Stimulated activated CD4-positive, alpha-beta T cell treated with anti-CD3 and anti-CD28 coated beads, TNF-alpha, amount 100 ng/mL, for 4 hours (primary cell): ENCODE data around the gene ANO1.

Experiments used
- DNase-seq, 3 experiments: peaks; one replicate each; pipeline ENCODE4 v3.0.0-alpha.2; 2020; ENCODE audit warnings: low read depth in 3 of 3

Gene ANO1

DNA sequence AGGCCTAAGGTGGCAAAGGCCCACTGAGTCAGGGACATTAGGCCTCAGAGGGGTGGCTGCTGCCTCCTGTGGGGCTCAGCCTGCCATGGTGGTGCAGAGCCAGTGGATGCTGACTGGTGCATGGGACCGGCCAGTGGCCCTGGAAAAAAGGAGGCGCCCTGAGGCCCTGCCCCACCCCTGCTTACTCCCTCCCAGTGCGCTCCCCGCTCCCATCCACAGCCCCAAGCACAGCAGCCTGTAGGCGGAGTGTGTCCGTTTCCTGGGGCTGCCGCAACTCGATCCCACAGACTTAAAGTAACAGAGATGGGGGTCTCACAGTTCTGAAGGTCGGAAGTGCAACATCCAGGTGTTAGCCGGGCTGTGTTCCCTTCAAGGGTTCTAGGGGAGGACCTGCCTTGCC, 86.6 kb downstream of the ANO1 start:
- DNase-seq: no peak

DNA sequence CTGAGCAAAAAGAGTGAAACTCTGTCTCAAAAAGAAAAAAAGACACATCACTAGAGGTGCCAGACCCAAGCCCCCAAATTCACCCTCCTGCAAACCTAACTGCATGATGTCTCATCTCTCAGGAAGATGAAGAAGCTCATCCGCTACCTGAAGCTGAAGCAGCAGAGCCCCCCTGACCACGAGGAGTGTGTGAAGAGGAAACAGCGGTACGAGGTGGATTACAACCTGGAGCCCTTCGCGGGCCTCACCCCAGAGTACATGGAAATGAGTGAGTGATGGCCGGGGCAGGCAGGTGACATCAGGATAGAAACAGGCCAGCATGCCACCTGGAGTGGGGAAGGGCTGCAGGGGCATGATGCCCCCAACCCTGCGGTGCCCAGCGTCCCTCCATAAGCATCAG, 89.0 kb downstream of the ANO1 start:
- no peak for DNase-seq

DNA sequence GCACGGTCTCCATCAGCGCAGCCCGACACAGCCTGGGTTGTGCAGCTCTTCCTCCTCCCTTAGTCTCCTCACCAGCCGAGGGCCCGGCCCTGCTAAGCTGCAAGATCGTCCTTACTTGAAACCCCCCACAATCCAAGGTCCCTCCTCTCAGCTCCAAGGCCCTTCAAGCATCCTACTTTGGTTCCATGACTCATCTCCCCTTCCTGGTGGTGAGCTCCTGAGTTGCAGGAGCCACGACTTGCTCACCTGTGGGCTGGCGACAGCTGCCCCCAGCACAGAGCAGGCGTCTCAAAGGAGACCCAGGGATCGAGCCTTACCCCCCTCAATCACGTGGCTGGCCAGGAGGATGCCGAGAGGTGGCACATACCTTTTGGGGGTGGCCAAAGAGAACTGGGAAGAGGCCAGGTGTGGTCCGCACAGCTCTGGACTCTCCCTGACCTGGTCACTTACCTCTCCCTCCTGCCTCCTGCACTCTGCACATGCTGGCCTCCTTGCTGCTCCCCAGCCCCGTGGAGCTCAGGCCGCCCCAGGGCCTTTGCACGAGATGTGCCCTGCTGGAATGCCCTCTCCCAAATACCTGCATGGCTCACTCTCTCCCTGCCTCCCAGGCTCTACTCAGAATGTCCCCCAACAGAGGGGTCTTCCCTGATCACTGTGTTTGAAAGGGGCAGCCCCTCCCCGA, 89.7 kb downstream of the ANO1 start:
- DNase-seq: no peak

DNA sequence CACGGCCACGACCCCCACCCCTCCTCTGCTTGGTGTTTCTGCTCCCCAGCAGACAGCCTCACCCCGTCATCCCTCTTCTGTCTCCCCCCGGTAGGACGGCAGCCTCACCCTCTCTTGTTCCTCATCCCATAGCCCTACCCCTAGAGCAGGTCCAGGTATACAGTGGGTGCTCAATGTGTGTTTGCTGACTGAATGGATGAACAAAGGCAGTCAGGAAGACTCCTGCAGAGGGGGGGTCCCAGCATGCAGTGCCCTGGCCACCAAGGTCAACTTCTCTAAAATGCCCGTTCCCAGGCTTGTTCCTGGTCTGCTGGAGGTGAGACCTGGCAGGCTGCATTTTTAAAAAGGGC, 90.3 kb downstream of the ANO1 start:
- no peak for DNase-seq

DNA sequence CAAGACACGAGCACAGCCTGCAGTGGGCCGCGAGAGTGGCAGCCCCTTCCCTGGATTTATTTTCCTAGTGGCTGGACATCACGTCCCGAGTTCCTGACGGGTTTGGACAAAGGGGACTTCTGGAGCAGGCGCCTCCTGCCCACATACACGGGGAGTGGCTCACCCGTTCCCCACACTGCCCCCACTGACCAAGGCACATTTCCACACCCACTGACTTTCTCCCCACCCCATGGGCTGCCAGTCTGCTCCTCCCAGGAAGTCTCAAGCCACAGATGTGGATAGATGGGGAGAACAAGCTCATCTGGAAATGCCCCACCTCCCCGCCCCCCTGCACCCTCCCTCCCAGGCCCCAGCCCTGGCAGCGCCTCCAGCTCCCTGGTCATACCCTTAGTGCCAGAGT, 91.0 kb downstream of the ANO1 start:
- no peak for DNase-seq

DNA sequence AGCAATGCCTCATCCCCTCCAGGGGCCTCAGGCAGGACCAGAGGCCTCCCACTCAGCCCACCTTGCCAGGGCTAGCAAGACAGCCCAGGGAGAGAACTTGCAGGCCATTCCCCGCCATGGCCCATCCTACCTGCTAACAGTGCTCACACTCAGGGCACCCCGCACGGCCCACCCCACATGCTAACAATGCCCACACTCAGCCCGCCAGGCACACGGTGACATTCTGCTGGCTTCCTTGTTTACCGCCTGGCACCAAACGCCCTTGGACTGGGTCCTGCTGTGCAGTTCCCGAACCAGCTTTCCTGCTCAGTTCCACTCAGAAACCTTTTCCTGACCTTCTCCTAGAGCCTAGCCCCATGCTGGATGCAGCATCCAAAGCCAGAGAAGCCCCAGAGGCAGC, 91.5 kb downstream of the ANO1 start:
- no peak for DNase-seq

DNA sequence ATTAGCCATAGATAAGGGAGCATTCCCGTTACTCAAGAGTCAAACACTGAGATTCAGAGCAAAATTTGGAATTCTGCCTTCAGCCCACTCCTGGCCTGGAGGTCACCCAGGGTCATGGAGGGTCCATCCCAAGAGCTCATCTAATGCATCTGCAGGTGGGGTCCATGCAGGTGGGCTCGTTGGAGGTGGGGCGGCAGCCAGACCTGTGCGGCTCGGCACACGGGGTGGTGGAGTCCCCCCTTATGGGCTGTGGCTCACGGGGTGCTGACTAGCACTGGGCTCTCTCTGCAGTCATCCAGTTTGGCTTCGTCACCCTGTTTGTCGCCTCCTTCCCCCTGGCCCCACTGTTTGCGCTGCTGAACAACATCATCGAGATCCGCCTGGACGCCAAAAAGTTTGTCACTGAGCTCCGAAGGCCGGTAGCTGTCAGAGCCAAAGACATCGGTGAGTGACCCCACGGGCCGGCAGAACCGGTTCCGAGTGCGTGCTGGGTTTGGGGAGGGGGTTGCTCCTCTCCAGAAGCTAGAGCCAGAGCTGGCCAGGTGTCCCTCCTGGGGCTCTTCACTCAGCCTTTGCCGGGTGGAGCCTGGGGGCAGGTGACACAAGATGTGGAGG, 92.6 kb downstream of the ANO1 start:
- DNase-seq: no peak

DNA sequence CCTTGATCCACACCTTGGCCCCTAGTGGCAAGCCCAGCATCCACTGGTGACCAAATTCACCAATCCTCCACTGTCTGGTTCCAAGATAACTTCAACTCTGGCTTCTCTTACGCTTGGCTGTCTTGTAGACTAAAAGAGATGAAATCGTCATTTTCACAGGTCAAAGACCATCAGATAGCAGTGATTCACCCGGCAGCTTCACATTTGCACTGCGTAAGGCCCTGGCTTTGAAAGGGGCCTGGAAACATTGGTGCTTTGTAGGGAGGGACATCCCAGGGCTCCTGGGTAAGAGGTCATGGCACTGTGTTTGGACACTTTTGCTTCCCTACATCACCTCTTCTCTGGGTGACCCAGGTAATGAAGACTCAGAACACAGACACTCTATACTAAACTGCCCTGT, 94.9 kb downstream of the ANO1 start:
- DNase-seq: no peak

DNA sequence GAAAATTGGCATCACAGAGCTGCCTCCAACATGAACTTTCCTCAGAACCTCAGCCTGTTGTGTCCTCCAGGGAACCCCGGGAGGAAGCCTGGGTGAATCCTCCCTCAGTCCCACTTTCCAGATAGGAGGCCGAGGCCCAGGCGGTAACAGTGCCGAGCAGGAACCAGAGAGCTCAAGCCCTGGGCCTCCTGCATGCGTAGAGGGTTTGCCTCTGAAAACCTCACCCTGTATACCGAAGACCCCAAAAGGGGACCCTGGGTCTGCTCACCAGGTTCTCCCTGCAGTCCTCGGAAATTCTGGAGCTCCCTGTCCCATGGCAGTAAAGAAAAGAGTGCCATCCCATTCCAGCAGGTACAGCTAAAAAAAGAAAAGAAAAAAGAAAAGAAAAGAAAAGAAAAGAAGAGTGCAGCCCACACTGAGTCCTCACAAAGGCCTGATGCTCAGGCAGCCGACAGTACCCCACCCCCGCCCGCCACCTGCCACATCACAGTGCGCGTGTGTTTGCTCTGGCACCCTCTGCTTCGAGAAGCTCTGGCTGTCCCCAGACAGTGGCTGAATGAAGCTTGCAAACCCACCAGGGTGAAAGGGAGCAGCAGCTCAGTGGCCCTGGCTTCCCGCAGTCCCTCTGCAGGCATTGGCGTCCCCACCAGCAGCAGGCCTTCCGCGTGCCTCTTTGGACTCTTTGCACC, 96.6 kb downstream of the ANO1 start:
- no peak for DNase-seq

DNA sequence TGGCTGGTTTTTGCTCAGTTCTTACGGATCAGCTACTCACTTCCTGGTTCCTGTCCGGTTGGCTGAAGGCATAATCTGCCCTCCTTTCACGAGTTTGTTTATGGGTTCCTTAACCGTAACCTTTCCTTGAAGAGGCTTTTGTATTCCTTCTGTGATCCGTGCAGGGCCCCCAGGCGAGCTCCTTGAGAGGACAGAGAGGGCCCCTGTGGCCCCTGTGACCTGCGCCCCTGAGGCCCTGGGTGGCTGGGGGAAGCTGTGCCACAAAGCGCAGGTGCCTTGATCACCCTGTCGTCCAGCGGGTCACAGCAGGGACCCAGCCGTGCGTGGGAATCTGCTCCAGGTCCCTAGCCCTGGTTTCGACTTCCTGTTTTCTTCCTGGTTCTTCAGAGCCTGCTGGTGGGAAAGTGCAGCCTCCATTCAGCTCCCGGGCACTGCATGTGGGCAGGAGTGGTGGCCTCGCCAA, 97.2 kb downstream of the ANO1 start:
- no peak for DNase-seq

DNA sequence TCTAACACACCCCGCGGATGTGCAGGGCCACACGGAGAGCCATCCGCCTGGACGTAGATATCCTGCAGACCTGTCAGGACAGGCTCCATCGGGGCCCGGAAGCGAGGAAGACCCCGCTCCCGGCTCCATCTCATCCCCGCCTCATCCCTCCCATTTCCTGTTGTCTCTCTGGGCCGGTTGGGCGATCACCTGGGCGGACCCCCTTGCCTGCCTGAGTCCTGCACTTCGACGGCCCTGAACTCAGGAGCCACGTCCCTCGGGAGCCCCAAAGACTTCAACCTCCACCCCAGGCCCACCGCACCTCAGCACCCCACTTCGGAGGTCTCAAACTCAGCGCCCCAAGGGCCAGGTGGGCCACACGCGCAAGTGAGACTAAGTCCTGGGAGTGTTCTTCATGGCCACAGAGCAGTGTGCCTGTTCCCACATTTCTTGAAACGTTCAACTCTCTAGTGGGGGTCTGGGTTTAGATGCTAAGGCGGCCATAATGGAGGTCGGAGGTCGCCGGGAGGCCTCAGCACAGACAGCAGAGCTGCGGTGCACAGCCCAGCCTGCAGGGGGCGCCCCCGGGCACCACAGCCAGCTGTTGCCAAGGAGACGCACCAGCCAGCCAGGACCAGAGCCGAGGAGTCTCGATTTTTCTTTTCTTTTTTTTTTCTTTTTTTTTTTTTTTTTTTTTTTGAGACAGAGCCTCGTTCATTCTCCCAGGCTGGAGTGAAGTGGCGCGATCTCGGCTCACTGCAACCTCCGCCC, 99.0 kb downstream of the ANO1 start:
- DNase-seq: peak in 2 of 3 experiments; percentile 7 to 26

DNA sequence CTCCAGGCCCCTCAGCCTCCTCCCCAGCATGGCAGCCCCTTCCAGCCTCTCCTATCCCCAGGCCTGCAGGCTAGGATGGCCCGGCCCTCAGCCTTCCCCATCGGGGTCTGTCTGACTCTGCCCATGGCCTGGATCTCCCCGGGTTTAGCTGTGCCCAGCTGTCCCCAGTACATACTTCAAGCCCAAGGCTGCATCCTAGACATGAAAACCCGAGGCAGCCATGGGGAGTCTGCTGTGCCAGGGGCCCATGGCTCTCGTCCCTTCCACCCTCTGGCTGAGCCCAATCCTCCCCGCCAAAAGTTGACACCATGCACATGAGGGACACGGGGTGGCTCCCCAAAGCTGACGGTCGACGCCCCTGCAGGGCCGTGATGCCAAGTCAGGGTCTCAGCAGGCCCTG, 102.8 kb downstream of the ANO1 start:
- no peak for DNase-seq

DNA sequence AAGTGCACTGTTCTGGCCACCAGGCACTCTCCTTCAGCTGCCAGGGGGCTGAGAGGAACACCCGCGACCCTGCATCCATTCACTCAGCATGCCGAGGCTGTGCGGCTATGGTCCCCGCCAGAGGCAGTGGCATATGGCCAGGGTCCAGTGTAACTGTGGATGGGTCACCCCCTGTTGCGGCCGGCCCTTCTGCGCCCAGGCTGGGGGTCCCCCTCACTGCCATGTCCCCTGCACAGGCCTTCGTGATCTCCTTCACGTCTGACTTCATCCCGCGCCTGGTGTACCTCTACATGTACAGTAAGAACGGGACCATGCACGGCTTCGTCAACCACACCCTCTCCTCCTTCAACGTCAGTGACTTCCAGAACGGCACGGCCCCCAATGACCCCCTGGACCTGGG, 104.1 kb downstream of the ANO1 start:
- DNase-seq: no peak

DNA sequence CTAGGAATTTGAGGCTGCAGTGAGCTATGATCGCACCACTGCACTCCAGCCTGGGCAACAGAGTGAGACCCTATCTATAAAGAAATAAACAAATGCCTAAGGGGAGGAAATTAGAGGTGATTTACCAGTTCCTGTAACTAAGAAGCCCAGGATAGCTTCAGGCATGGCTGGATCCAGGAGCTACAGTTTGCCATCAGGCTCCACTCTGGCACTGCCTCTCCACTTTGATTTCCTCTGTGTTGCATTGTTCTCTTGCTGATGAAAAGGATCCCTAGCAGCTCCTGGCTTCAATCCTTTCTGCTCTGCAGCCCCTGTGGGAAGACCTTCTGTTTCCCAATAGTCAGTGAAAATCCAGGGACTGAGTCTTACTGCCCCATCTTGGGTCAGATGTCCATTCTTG, 104.9 kb downstream of the ANO1 start:
- DNase-seq: no peak

DNA sequence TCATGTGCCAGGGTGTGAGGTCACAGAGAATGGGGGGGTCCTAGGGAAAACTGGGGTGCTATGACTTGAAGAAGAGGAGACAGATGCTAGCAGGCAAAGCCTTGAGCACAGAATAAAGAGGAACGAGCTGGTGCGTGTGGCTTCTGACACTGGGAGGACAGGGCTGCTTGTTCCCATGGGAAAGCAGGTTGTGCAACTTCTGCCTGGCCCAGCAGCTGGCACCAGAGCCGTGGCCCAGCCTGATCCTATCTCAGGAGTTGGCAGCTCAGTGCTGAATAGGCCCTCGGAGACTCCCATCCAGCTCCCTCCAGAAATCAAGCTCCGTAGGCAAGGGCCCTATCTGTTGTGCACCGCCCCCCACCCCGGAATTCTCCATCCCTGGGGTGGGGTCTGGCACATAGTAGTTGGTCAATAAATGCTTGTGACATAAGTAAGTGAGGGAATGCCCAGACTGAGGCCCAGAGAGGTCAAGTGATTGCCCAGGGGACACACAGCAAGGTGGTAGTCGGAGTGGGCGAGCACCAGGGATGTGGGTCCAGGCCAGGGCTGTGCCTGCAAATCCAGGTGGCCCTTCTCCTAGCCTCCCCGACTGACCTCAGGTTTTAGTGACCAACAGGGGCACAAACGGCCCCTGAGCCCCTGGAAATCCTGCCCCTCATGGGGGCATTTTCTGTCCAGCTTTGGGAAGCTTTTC, 105.5 kb downstream of the ANO1 start:
- no peak for DNase-seq

DNA sequence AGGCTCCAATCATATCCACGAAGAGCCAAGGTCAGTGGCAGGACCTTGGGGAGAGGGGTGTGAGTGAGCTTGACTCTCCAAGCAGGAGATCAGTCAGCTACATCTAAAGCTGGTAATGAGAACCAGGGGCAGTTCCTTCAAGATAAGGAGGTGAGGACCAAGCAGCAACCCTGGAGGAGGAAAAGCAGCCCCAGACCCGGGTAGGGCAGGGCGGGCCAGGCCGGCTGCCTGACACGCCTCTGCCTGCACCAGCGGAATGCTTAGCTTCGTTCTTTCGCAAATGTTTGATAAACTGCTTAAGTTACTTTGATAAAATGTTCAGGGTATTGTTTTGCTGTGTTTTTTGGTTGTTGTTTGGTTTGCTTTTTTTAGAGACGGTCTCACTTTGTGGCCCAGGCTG, 106.3 kb downstream of the ANO1 start:
- no peak for DNase-seq

DNA sequence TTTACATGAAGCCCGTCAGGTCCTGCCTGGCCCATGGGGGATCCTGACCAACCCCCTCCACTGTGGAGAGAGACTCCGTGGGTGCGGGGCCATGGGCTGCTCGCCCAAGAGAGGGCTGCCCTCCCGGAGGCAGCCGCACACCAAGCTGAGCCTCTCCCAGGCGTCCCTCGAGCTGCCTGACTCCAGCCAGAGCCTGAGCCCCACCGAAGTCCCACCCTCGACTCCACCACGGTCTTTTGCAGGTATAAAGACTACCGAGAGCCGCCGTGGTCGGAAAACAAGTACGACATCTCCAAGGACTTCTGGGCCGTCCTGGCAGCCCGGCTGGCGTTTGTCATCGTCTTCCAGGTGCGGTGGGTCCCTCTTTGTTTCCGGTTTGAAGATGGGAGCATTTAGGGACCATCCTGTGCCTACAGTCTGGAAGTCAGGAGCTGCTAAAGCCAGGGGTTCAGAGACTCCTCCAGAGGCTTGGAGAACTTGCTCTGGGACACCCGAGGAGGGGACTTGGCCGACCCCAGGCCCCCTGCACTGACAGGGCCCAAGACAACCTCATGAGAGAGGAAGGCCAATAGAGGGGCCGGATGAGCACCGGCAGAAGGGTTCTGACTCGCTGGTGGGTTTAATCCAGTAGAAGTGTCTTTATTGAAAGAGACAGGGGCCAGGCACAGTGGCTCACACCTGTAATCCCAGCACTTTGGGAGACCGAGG, 107.4 kb downstream of the ANO1 start:
- DNase-seq: no peak

DNA sequence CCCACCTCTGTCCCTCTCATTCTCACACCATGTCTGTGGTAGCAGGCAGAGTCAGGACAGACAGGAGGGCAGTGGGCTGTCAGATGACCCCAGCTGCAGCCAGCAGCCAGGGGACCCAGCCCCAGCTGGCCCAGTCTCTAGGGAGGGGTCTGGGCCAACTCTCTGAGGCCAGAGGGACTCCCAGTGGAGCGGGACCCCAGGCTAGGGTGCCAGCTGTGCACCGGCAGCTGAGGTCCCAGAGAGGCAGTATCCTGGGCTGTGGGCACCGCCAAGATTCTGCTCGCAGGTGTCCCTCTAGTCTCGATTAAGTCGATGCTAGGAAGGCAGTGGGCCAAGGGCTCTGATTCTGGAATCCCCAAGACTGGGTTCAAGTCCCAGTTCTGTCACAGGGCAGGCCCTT, 108.3 kb downstream of the ANO1 start:
- no peak for DNase-seq

DNA sequence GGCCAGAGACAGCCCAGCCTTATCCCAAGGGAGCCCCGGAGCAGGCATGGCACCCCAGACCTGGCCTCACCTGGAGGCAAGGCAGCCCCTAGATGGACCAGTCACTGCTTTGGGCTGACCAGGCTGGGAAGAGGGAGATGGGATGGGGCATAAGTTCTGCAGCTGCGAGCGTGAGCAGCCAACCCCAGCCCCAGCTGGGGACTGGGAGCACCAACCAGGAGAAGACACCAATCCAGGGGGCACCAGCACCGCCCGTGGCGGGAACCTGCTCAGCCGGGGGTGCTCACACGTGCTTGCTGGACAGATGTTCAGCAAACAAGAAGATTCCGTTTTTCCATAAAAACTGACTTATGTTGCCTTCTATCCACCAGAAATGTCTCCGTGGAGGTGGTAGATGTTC, 108.8 kb downstream of the ANO1 start:
- DNase-seq: no peak

DNA sequence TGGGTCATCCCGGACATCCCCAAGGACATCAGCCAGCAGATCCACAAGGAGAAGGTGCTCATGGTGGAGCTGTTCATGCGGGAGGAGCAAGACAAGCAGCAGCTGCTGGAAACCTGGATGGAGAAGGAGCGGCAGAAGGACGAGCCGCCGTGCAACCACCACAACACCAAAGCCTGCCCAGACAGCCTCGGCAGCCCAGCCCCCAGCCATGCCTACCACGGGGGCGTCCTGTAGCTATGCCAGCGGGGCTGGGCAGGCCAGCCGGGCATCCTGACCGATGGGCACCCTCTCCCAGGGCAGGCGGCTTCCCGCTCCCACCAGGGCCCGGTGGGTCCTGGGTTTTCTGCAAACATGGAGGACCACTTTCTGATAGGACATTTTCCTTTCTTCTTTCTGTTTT, 109.7 kb downstream of the ANO1 start:
- DNase-seq: no peak

DNA sequence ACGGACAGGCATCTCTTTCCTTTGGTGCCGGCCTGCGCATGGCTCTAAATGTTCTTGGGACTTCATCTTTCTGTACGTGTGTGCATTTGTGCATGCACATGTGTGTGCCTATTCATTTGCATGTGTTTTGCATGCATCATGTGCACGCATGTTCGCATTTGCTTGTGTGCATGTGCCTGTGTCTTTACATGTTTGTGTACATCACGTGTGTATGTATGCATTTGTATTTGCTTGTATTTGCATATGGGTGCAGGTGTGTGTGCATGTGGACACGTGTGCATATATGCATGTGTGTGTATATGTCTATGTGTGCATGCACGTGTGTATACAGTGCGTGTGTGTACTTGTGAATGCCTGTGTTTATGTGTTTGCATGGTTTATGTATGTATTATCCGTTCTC, 111.5 kb downstream of the ANO1 start:
- DNase-seq: no peak
